ENCODE measurements around the gene LIN9.
"Not testable (repeated sequence)": the region's sequence is repeated elsewhere in the genome, so short reads cannot be mapped to it uniquely, and the experiment has no call there.

The LIN9 gene

DNA sequence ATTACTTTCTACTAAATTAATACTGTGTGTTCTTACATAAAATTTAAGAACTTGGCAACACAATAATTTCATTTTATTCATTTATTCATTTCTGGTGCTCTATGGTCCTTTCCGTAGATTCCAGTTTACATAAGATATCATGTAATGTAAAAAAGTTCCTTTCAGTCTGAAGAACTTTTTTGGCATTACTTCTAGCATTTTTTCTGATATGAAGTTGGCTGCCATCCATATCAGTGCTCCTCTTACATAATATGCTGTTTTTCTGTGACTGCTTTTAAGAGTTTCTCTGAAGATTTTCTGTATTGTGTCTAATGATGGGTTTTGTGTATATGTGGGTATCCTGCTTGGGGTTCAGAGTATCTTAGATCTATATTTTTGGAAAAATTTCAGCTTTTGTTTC, 34.8 kb downstream of the LIN9 start:
- DNase-seq (ENCODE audit: low read depth), result no peak

DNA sequence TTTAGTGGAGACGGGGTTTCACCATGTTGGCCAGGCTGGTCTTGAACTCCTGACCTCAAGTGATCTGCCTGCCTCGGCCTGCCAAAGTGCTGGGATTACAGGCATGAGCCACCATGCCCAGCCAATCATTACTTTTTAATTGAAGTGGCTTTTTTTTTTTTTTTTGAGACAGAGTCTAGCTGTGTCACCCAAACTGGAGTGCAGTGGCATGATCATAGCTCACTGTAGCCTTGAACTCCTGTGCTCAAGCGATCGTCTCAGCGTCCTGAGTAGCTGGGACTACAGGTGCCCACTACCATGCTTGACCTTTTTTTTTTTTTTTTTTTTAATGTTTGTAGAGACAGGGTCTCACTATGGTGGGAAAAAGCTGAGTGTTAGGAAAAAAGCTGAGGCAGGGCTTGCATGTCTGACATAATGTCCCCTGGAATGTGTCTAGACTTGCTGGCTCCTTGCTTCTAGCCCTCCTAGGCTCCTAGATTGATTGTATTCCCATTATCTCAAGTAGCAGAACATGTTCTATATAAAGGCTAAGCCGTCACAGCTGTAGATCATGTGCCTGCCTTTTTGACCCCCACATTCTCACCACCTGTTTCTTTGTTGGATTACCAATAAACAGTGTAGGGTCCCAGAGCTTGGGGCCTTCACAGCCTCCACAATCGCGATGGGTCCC, 36.6 kb downstream of the LIN9 start:
- not testable (repeated sequence) for DNase-seq (ENCODE audit: low read depth)

DNA sequence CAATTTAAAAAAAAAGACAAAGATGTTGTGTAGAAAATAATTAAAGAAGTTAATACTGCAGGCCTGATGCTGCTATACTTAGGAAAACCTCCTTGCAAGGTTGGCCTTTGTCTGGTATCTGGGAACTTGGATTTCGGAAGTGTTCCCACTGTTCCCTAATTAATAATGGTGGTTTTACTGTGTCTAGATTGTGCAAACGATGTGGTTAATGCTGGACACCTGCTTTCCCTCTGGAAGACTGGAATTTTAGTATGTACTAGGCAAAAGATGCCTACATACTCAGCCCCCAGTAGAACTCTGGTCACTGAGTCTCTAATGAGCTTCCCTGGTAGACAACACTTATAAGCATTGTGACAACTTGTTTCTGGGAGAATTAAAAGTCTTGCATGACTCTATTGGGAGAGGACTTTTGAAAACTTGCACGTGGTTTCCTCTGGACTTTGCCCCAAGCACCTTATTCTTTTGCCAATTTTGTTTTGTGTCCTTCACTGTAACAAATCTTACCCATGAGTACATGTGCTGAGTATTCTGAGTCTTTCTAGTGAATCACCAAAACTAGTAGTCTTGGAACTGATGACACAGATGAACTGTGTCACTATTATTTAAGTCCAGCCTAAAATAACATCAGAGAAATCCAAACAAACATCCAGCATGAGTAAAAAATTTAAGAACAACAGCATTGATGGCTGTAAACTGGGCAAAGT, 40.4 kb downstream of the LIN9 start:
- no peak for DNase-seq (ENCODE audit: low read depth)

DNA sequence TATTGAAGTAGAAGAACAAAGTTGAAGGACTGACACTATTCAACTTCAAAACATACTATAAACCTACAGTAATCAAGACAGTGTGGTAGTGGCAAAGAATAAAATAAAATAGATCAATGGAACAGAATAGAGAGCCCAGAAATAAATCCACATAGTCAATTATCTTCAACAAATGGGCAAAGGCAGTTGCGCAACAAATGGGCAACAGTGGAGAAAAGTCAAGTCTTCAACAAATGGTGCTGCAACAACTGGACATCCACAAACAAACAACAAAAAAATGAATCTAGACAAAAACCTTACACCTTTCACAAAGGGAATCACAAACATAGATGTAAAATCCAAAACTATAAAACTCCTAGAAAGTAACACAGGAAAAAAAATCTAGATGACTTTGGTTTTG, 47.1 kb downstream of the LIN9 start:
- no peak for DNase-seq (ENCODE audit: low read depth)

DNA sequence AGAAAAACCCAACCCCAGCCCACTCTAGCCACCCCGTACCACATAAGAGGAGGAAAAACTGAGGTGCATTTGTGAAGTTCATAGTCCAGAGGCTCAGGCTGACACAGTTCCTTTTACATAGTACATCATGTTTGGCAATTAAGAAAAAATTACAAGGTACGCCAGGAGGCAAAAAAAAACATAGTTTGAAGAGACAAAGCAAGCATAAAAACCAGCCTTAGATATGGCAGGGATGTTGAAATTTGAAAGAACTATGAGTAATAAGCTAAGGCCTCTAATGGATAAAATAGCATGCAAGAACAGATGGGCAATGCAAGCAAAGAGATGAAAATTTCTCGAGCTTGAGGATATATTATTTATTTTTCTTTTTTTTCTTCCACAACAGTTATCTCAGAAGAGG, 53.6 kb downstream of the LIN9 start:
- DNase-seq (ENCODE audit: low read depth), result no peak

DNA sequence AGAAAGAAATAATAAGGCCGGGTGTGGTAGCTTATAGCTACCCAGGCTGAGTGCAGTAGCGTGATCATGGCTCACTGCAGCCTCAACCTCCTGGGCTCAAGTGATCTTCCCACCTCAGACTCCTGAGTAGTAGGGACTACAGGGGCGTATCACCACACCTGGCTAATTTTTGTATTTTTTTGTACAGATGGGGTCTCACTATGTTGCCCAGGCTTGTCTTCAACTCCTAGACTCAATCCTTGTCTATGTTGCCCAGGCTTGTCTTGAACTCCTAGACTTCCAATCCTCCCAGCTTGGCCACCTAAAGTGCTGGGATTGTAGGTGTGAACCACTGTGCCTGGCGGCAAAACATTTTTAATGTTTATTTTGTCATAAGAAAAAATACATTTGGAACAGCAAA, 55.0 kb downstream of the LIN9 start:
- DNase-seq (ENCODE audit: low read depth), result no peak

DNA sequence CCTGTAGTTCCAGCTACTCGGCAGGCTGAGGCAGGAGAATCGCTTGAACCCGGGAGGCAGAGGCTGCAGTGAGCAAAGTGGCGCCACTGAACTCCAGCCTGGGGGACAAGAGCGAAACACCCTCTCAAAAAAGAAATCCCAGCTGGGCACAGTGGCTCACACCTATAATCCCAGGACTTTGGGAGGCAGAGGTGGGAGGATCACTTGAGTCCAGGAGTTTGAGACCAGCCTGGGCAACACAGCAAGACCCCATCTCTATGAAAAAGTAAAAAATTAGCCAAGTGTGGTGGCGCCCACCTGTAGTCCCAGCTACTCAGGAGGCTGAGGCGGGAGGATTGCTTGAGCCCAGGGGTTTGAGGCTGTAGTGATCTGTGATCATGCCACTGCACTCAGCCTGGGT, 56.1 kb downstream of the LIN9 start:
- DNase-seq (ENCODE audit: low read depth), result not testable (repeated sequence)

DNA sequence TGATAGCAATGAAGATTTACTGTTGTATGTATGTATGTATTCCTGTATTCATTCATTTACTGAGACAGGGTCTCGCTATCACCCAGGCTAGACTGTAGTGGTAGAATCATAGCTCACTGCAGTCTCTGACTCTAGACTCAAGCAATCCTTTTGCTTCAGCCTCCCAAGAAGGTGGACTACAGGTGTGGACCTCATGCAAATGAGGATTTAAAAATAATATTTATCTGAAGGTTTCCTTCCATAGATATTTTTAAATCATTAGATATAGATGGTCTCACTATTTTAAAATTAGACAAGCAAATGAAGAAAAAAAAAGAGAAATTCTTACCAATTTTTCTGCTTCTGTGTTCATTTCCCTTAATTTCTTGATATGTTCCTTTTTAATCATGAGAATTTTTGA, 58.5 kb downstream of the LIN9 start:
- no peak for DNase-seq (ENCODE audit: low read depth)

DNA sequence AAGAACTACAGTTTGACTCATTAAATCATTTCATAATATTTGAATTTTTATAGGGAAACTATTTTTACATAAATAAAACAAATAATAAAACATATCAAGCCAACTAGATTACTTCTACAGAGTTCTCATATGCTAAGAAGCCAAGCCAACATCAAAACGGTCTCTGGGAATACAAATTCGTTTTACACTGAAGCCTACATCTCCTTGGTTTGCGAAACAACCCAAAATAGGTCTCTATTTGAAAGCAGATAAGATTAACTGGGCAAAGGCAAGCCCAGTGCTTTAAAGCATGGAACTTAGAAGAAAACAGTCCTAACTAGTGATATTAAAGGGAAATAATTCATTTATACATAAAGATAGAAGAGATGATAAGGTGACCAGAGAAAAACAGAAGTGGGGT, 60.2 kb downstream of the LIN9 start:
- DNase-seq (ENCODE audit: low read depth), result no peak

DNA sequence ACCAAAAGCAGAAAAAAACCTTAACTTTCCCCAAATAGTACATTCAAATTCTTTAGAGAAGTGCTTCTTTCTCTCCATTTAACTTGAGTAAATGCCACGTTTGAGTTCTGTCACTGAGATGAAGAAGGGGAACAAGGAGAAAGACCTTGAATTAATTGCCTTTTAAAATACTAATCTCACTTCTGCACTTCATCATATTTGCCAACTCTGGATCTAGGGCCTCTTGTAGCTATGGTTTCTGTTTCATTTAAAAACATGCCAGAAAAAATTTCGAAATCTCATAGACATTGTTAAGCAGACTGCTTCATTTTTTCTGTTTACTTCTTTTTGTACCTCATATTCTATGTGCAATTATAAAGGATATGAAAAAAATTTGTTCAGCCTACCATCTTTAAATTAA, 60.9 kb downstream of the LIN9 start:
- peak; percentile 30 for DNase-seq (ENCODE audit: low read depth)

DNA sequence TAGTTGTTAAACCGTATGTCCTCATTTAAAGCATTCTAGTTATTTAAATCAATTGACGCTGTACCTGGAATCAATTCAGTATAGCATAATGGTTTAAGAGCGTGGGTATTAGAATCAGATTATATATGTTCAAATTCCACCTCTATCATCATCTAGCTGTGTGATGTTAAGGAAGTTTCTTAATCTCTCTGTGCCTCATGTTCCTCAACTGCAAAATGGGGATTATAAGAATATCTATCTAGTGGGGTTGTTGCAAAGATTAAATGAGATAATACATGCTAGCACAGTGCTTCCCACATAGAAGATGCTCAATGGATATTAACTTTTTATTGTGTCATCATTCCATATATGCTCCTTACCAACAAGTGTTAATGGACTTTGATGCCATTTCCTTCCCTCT, 69.5 kb downstream of the LIN9 start:
- DNase-seq (ENCODE audit: low read depth), result no peak

DNA sequence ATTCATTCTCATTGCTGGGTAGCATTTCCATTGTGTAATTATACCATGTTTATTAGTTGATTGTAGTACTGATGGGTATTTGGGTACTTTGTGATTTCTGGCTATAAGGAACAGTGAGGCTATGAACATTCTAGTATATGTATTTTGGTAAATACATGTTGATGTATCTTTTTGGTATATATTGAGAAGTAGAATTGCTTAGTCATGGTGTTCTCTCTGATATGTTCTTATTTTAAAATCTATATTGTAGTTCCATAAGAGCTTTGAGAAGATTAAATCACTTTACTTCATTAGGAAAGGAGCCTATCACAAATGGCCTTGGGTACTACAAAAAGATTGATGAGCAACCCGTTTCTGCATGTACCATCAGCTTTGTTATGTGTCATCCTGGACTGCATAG, 72.1 kb downstream of the LIN9 start:
- no peak for DNase-seq (ENCODE audit: low read depth)

DNA sequence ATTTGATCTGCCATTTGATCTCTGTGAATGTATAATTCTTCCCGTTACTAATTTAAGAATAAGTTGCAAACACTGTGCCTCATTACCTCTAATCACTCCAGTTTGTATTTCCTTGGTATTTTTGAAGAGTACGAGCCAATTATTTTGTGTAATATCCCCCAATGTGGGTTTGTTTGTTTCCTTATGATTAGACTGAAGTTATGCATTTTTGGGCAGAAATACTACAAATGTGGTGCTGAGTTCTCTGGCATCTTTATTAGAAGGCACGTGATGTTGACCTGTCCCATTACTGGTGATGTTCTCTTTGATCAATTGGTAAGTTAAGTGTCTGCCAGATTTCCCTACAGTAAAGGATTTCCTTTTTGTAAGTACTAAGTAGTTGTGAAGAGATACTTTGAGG, 75.2 kb downstream of the LIN9 start:
- DNase-seq (ENCODE audit: low read depth), result no peak

DNA sequence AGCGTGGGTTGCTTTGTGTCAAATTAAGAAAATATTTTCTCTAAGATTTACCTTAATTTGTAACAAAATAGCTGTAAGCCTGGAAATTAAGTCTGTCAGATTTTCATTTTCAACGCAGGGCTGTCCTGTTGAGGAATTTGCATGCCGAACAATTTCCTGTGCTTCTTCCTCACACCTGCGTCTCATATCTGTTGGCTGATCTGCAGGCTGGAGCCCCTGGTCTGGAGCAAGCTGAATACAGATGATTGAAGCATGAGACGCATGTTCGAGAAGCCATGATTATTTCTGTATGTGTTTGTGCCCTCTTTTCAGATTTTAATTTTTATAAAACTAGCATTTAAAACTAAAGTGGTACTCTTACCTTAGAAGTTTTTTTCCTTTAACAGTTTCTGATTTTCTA, 75.7 kb downstream of the LIN9 start:
- no peak for DNase-seq (ENCODE audit: low read depth)

DNA sequence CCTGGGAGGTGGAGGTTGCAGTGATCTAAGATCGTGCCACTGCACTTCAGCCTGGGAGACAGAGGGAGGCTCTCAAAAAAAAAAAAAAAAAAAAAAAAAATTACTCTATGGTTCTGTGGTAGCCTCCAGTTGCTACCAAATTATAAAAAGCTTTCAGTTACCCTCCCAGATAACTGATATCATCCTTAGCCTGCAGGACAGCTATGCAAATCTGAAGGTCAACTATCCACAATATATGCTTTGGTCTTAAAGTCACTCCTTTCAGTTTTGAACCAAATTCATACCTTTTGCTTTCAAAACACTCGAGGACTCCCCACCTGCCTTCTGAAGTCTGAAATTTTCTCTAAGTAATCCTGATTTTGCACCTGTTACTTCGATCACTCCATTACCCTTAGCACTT, 82.4 kb downstream of the LIN9 start:
- DNase-seq (ENCODE audit: low read depth), result no peak

DNA sequence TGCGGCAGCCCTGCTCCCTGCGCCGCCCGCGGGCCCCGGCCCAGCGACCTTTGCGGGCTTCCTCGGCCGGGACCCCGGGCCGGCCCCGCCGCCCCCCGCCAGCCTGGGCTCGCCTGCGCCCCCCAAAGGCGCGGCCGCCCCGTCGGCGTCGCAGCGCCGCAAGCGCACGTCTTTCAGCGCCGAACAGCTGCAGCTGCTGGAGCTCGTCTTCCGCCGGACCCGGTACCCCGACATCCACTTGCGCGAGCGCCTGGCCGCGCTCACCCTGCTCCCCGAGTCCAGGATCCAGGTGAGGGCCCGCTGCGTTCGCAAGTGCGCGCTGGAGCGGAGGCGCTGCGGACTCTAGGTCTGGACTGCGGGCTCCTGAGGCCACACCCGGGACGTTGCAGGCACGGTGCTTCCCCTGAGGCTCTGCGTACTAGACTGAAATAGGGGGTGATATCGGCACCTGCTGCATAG, 85.1 kb downstream of the LIN9 start:
- DNase-seq (ENCODE audit: low read depth), result no peak

DNA sequence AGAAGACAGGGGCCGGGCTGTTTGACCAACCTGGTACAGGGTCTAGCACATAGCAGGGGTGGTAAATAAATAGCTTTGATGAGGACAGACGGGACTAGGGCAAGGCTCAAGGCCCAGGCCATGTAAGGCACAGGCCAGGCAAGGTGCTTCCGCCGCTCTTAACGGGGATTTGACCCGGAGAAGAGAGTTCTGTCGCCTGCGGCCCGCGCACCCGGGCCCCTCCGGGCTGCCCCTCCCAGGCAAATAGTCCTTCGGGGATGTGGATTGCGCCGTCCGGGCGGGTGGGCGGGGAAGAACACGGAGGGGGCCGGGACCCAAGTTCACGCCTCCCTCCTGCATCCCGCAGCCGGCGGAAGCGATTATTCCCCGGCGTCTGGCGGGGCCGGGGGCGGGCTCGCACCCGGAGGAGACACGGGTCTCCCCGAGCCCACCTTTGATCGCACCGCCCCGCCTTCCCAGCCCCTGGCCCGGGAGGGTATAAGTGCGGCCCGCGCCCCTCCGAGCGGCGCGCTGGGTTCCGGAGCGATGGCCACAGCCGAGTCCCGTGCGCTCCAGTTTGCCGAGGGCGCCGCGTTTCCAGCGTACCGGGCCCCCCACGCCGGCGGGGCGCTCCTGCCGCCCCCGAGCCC, 85.7 kb downstream of the LIN9 start, which contains the start of gene MIXL1:
TSS of gene MIXL1 (plus strand) at position 508 of the 629 bp plus-strand sequence. CDS start at position 526, 18 bp downstream.
- DNase-seq (ENCODE audit: low read depth), result no peak

DNA sequence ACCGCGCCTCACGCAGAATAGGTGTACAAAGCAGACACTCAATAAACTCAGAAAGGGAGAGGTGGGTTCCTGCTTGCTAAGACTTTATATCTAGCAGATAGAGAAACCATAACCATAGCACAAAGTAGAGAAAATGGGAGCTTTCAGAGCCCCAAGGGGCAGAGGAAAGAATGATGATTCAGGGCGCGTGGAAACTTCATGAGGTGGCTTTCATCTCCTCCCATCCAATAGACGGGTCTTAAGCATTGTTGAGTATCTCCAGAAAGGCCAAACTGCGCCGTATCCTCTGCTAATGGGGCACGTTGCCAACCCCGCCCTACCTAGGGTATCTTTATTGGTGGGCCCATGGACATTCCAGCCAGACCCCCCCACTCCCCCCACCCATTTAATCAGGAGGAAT, 86.3 kb downstream of the LIN9 start:
- no peak for DNase-seq (ENCODE audit: low read depth)

DNA sequence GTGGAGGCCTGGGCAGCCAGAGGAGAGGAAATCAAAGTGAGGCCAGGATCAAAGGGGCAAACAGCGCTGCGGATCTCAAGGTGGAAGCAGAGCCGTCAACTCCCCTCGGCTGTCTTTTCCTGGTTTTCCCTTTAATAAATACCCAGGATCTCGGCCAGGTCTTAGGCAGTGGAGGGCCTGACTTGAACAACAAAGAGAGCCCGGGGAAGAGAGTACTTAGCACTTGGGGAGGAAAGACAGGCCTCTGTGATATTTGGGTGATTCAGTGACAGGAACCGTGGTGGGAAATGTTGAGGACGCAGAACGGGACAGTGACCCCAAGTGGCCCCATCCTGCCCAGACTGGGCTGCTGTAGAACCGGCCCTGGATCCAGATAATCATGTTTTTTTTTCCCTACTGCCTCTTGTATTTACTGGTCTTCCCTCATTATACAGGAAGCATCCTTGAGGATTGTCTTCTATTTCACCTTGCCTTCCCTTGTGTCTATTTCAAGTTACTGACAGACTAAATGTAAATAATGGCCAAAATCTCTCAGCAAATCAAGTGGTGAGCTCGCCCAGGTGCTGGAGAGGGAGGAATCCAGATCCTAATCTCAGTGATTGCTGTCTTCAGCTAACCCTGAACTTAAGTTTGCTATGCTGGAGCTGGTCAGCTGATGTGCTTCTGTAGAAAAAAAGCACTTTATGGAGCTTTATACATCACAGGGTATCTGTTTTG, 88.3 kb downstream of the LIN9 start:
- DNase-seq (ENCODE audit: low read depth), result no peak

DNA sequence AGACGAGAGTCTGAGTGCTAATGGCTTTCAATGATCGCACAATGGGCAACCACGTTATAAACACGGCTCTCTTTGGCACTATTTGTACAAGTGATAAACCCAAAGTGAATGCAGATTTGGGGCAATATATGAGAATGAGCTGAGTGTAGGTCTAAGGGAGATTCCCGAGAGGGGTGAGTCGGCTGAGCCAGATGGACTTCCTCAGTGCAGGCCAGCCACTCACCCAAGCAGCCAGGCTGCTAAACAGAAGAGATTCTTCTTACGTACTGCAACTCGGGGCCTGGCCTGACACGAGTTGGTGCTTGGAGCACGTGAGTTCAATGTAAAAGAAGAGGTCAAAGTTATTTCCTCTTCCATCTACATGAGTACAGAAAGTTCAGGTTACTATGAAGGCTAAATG, 91.7 kb downstream of the LIN9 start:
- no peak for DNase-seq (ENCODE audit: low read depth)

DNA sequence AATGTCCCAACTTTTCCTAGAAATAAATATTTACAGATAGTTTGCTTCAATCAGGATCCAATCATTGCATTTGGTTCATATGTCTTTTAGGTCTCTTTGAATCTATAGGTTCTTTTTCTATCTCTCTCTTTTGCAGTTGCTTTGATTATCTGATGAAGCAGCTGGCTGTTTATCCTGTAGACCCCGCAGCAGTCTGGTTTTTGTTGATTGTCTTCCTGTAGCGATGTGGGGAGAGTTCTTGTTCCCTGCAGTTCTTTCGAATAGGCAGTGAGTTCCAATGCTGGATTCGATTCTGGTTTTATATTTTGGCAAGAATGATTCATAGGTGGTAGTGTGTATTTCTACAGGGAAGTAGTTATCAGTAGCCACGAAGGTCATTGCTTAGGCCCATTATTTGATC, 92.9 kb downstream of the LIN9 start:
- DNase-seq (ENCODE audit: low read depth), result no peak

DNA sequence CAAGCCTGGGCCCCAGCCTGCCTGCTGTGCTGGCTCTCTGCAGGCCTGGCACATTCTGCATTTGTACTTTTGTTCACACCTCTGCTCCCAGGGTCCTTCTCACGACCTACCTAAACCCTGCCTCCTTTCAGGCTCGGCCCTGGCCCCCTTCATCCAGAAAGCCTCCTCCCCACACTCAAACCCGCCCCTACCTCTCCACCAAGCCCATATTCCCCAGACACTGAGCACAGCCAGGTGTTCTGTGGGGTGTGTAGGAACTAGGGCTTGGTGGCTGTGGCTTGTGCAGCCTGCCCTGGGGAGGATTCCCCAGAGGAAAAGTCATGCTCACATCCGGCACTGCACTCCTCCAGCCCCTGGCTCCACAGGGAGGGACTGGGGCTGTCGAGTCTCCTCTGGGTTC, 93.7 kb downstream of the LIN9 start:
- DNase-seq (ENCODE audit: low read depth), result no peak

DNA sequence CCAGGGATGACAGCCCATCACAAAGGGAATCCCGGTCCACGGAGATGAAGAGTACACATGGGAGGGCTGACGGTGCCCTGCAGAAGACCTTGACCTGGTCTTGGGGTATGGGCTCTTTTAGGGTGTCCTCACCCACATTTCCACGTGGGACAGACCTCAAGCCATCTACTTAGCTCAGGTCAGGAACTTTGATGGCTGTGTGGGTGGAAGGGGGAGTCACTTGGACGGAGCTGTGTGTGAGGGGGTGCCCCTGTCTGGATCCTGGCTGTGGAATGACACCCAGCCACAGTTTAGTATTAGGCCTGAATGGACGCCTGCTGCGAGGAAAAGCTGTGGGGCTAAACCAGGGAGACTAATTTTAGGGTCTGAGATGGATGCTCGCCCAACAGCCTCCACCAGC, 96.4 kb downstream of the LIN9 start:
- no peak for DNase-seq (ENCODE audit: low read depth)
